WTC11 (cell line): ENCODE measurements around the gene RPS16.

Source experiments
- ATF1 ChIP-seq: sonication (generic); formaldehyde crosslinking; IDR thresholded peaks from 2 replicates; pipeline ENCODE4 v1.8.1; 2023; ENCODE audit warnings: mild to moderate bottlenecking, moderate library complexity, missing genetic modification reagents
- ATF6 ChIP-seq: sonication (generic); formaldehyde crosslinking; IDR thresholded peaks from 2 replicates; pipeline ENCODE4 v1.8.1; 2023; ENCODE audit warnings: mild to moderate bottlenecking, missing genetic modification reagents
- CTCF ChIP-seq: fragments of 200-600 bp; IDR thresholded peaks from 2 replicates; pipeline ENCODE4 v1.8.0; 2022; ENCODE audit warnings: antibody characterized with exemption
- ETV6 ChIP-seq: sonication (generic); formaldehyde crosslinking; IDR thresholded peaks from 2 replicates; pipeline ENCODE4 v1.8.1; 2022; ENCODE audit warnings: mild to moderate bottlenecking, missing genetic modification reagents
- FOXP1 ChIP-seq: sonication (generic); formaldehyde crosslinking; IDR thresholded peaks from 2 replicates; pipeline ENCODE4 v1.8.0; 2022; ENCODE audit warnings: missing genetic modification reagents, mild to moderate bottlenecking, moderate library complexity, borderline replicate concordance
- HMGXB4 ChIP-seq: sonication (generic); formaldehyde crosslinking; IDR thresholded peaks from 2 replicates; pipeline ENCODE4 v1.8.1; 2023; ENCODE audit warnings: mild to moderate bottlenecking, moderate library complexity, missing genetic modification reagents
- IRF1 ChIP-seq: sonication (generic); formaldehyde crosslinking; IDR thresholded peaks from 2 replicates; pipeline ENCODE4 v1.8.0; 2023; ENCODE audit warnings: missing genetic modification reagents
- MAX ChIP-seq: sonication (generic); formaldehyde crosslinking; IDR thresholded peaks from 2 replicates; pipeline ENCODE4 v1.8.0; 2022; ENCODE audit warnings: mild to moderate bottlenecking, missing genetic modification reagents
- SP1 ChIP-seq: sonication (generic); formaldehyde crosslinking; conservative IDR thresholded peaks from 2 replicates; pipeline ENCODE4 v1.8.1; 2022; ENCODE audit warnings: missing genetic modification reagents
- TEAD4 ChIP-seq: sonication (generic); formaldehyde crosslinking; IDR thresholded peaks from 2 replicates; pipeline ENCODE4 v1.8.0; 2022; ENCODE audit warnings: mild to moderate bottlenecking, missing genetic modification reagents
- ZNF232 ChIP-seq: sonication (generic); formaldehyde crosslinking; IDR thresholded peaks from 2 replicates; pipeline ENCODE4 v1.8.0; 2022; ENCODE audit warnings: mild to moderate bottlenecking, missing genetic modification reagents
- ZNF263 ChIP-seq: sonication (generic); formaldehyde crosslinking; IDR thresholded peaks from 2 replicates; pipeline ENCODE4 v1.8.1; 2022; ENCODE audit warnings: low read depth, mild to moderate bottlenecking, moderate library complexity, missing genetic modification reagents

- no peak for TF ChIP-seq HMGXB4 (CRISPR knock-in tag)
- no peak for TF ChIP-seq ATF1 (CRISPR knock-in tag)
- no peak for TF ChIP-seq MAX
- TF ChIP-seq ETV6 (CRISPR knock-in tag), result no peak
- no peak for TF ChIP-seq CTCF
- TF ChIP-seq ATF6, result no peak
- no peak for TF ChIP-seq SP1 (CRISPR knock-in tag)
- TF ChIP-seq FOXP1 (CRISPR knock-in tag), result no peak
- no peak for TF ChIP-seq ZNF263
- no peak for TF ChIP-seq TEAD4 (CRISPR knock-in tag)
- TF ChIP-seq IRF1 (CRISPR knock-in tag), result no peak
- TF ChIP-seq ZNF232, result no peak
These were observed 32.2 kb upstream of the RPS16 start for GRCh38 chr19:39467941-39468340.
